SK-N-SH (cell line): ENCODE results near the gene OBSCN. TPM values are rescaled to one million over a fixed set of nuclear protein-coding genes. Genes with fewer than 3 reads are reported as not detected.

ENCODE experiments used
- CTCF ChIA-PET: fragments of 300-600, 350-600 bp; formaldehyde crosslinking; extraction: SDS; loops from one replicate; lab custom pipeline; 2021; lab: Yijun Ruan, JAX
- POLR2A ChIA-PET: fragments of 350-600 bp; sonication (Branson Sonifier 250); formaldehyde crosslinking; extraction: SDS; loops from one replicate; lab custom pipeline; 2020; ENCODE audit warnings: antibody characterized with exemption, inconsistent platforms; lab: Yijun Ruan, JAX
- DNase-seq: peaks from one replicate; pipeline ENCODE4 v3.0.0; 2012
- H2AFZ ChIP-seq: fragments of 200-600 bp; sonication (generic); 2 replicates; pipeline ENCODE4 v1.8.1; 2016; ENCODE audit warnings: antibody characterized with exemption, mild to moderate bottlenecking, low read depth
- H3F3A ChIP-seq: fragments of 200-600 bp; sonication (generic); replicated peaks from 2 replicates; pipeline ENCODE3; 2016; ENCODE audit warnings: antibody characterized with exemption, mild to moderate bottlenecking; ENCODE audit not compliant: insufficient read depth
- H3K27ac ChIP-seq, 2 experiments: fragments of 200-500 bp in 1 of 2; fragments of 200-600 bp in 1 of 2; sonication (Bioruptor generic) in 1 of 2; sonication (generic), shearing (Covaris generic) in 1 of 2; 2 replicates each; pipeline versions ENCODE4 v1.5.1 to v1.6.1; 2014 to 2016; ENCODE audit warnings: low read depth in 2 of 2, inconsistent platforms in 1 of 2, low read length in 1 of 2, mild to moderate bottlenecking in 1 of 2, mixed read lengths in 1 of 2
- H3K27me3 ChIP-seq: fragments of 200-600 bp; sonication (generic), shearing (Covaris generic); 2 replicates; pipeline ENCODE4 v1.6.1; 2016; ENCODE audit warnings: mixed run types; ENCODE audit not compliant: insufficient read depth
- H3K36me3 ChIP-seq, 2 experiments: fragments of 200-500 bp in 1 of 2; fragments of 200-600 bp in 1 of 2; sonication (Bioruptor generic) in 1 of 2; sonication (generic) in 1 of 2; replicated peaks in 1 of 2; 2 replicates each; pipeline versions ENCODE3 to v1.5.1; 2014 to 2016; ENCODE audit warnings: low read length in 1 of 2, mild to moderate bottlenecking in 1 of 2; ENCODE audit not compliant: insufficient read depth in 2 of 2, control insufficient read depth in 1 of 2
- H3K4me1 ChIP-seq, 2 experiments: fragments of 200-500 bp in 1 of 2; fragments of 200-600 bp in 1 of 2; sonication (Bioruptor generic) in 1 of 2; sonication (generic), shearing (Covaris generic) in 1 of 2; 2 replicates each; pipeline versions ENCODE4 v1.5.1 to v1.6.1; 2014 to 2016; ENCODE audit warnings: low read depth in 1 of 2, low read length in 1 of 2, mixed run types in 1 of 2; ENCODE audit not compliant: insufficient read depth in 2 of 2, control insufficient read depth in 1 of 2
- H3K4me2 ChIP-seq: fragments of 200-600 bp; sonication (generic), shearing (Covaris generic); 2 replicates; pipeline ENCODE4 v1.6.1; 2017; ENCODE audit warnings: mixed run types
- H3K4me3 ChIP-seq, 2 experiments: fragments of 200-500 bp in 1 of 2; fragments of 200-600 bp in 1 of 2; sonication (Bioruptor generic) in 1 of 2; sonication (generic), shearing (Covaris generic) in 1 of 2; 2 replicates each; pipeline versions ENCODE4 v1.5.1 to v1.8.1; 2014 to 2016; ENCODE audit warnings: low read depth in 2 of 2, inconsistent platforms in 1 of 2, low read length in 1 of 2, mild to moderate bottlenecking in 1 of 2, mixed read lengths in 1 of 2, moderate library complexity in 1 of 2
- H3K79me2 ChIP-seq: fragments of 200-600 bp; sonication (generic); 2 replicates; pipeline ENCODE4 v1.8.1; 2017; ENCODE audit warnings: mild to moderate bottlenecking; ENCODE audit not compliant: insufficient read depth
- H3K9ac ChIP-seq: fragments of 200-600 bp; sonication (generic); 2 replicates; pipeline ENCODE4 v1.6.1; 2017; ENCODE audit warnings: mixed run types
- H3K9me2 ChIP-seq: fragments of 200-600 bp; sonication (generic); 2 replicates; pipeline ENCODE4 v1.6.1; 2017; ENCODE audit warnings: mixed run types
- H3K9me3 ChIP-seq: fragments of 200-600 bp; sonication (generic); 2 replicates; pipeline ENCODE4 v1.6.1; 2017; ENCODE audit warnings: mixed run types, mild to moderate bottlenecking, moderate library complexity
- H4K20me1 ChIP-seq: fragments of 200-600 bp; sonication (generic); 2 replicates; pipeline ENCODE4 v1.6.1; 2017; ENCODE audit warnings: mild to moderate bottlenecking, mixed run types; ENCODE audit not compliant: insufficient read depth
- CHD2 ChIP-seq: fragments of 150-350 bp; IDR thresholded peaks from 2 replicates; pipeline ENCODE4 v1.6.1; 2018; ENCODE audit warnings: low read length; ENCODE audit not compliant: partially characterized antibody
- ELF1 ChIP-seq: IDR thresholded peaks from 2 replicates; pipeline ENCODE4 v1.4.0; 2012
- FOXJ3 ChIP-seq: sonication (generic); formaldehyde crosslinking; IDR thresholded peaks from 2 replicates; pipeline ENCODE4 v1.5.1; 2020; ENCODE audit warnings: mild to moderate bottlenecking, missing genetic modification reagents
- FOXM1 ChIP-seq: IDR thresholded peaks from 2 replicates; pipeline ENCODE4 v1.4.0; 2012; ENCODE audit warnings: low read depth, mild to moderate bottlenecking
- IRF3 ChIP-seq: fragments of 150-350 bp; IDR thresholded peaks from 2 replicates; pipeline ENCODE4 v1.6.1; 2016; ENCODE audit warnings: mild to moderate bottlenecking, low read depth, low read length
- JUND ChIP-seq: IDR thresholded peaks from 2 replicates; pipeline ENCODE4 v1.4.0; 2012
- MAX ChIP-seq: IDR thresholded peaks from 2 replicates; pipeline ENCODE4 v1.4.0; 2012; ENCODE audit warnings: low read depth
- NFIC ChIP-seq: IDR thresholded peaks from 2 replicates; pipeline ENCODE4 v1.4.0; 2012; ENCODE audit warnings: borderline replicate concordance
- POLR2AphosphoS5 ChIP-seq: IDR thresholded peaks from 2 replicates; pipeline ENCODE4 v1.6.1; 2012; ENCODE audit warnings: low read depth, low read length
- RAD21 ChIP-seq: IDR thresholded peaks from 2 replicates; pipeline ENCODE4 v1.6.1; 2012; ENCODE audit warnings: mild to moderate bottlenecking, low read length
- REST ChIP-seq: IDR thresholded peaks from 2 replicates; pipeline ENCODE4 v1.6.1; 2012; ENCODE audit warnings: mild to moderate bottlenecking, low read depth, low read length, moderate library complexity
- SIN3A ChIP-seq: IDR thresholded peaks from 2 replicates; pipeline ENCODE4 v1.6.1; 2012; ENCODE audit warnings: low read depth, mild to moderate bottlenecking, low read length, moderate library complexity, borderline replicate concordance
- TCF12 ChIP-seq: IDR thresholded peaks from 2 replicates; pipeline ENCODE4 v1.4.0; 2012
- TEAD4 ChIP-seq: IDR thresholded peaks from 2 replicates; pipeline ENCODE4 v1.4.0; 2012; ENCODE audit warnings: mild to moderate bottlenecking, borderline replicate concordance; ENCODE audit not compliant: insufficient read depth
- USF1 ChIP-seq: IDR thresholded peaks from 2 replicates; pipeline ENCODE4 v1.4.0; 2012; ENCODE audit warnings: low read depth, borderline replicate concordance
- ZBTB33 ChIP-seq: IDR thresholded peaks from 2 replicates; pipeline ENCODE4 v1.4.0; 2012; ENCODE audit warnings: low read depth, borderline replicate concordance
- WGBS: methylation state at CpG from one replicate; pipeline ENCODE4 v1.1.6; 2017; ENCODE audit warnings: low lambda C conversion rate; 5-methylcytosine and 5-hydroxymethylcytosine counted together
- polyA plus RNA-seq, 3 experiments: library from polyadenylated mRNA; depleted of rRNA; stranded (reverse); fragments of >200 nt; gene quantifications; 2 replicates each; pipeline ENCODE4 v1.2.3, GENCODE V29; 2012

Gene OBSCN
- polyA plus RNA-seq, 1 of the 3 experiments (the other 2 are of a cell fraction): 4.0 TPM

- POLR2A ChIA-PET: no interaction called here
- H3K27me3 ChIP-seq: no peaks in the 10 kb centered on the region
- no peaks in the 10 kb centered on the region for H3F3A ChIP-seq
- no peaks in the 10 kb centered on the region for H4K20me1 ChIP-seq
- H3K27ac ChIP-seq: no peak overlapping the region
- H3K36me3 ChIP-seq: no peaks in the 10 kb centered on the region
- H2AFZ ChIP-seq: no peak overlapping the region
- H3K4me1 ChIP-seq: no peaks in the 10 kb centered on the region; a peak in 1 of 4 replicates
- TF ChIP-seq CHD2 (no peak), REST (no peak), SIN3A (no peak), TCF12 (no peak), IRF3 (no peak), ZBTB33 (no peak), NFIC (no peak), FOXJ3 (no peak), JUND (no peak), TEAD4 (no peak), MAX (no peak), USF1 (no peak), FOXM1 (no peak), POLR2AphosphoS5 (no peak), ELF1 (no peak), RAD21 (no peak)
- 90% methylated on average over 14 of the region's 34 CpGs for WGBS
- no peak for DNase-seq
- no peaks in the 10 kb centered on the region for H3K9me2 ChIP-seq
- H3K9ac ChIP-seq: no peak overlapping the region
- CTCF ChIA-PET: interaction anchor here (1.5 kb wide), 1 partner anchor 31 kb away, joined by 3 read pairs; no protein-coding TSS in a partner anchor
- no peaks in the 10 kb centered on the region for H3K9me3 ChIP-seq
- no peaks in the 10 kb centered on the region for H3K79me2 ChIP-seq
- no peak overlapping the region for H3K4me3 ChIP-seq
- H3K4me2 ChIP-seq: no peak overlapping the region
These were observed 164.5 kb downstream of the OBSCN start for GRCh38 chr1:228372183-228373003.
